ENCODE data around the gene TMIGD3. TPM values are rescaled to one million over a fixed set of nuclear protein-coding genes. Genes with fewer than 3 reads are reported as not detected.

The TMIGD3 gene
- total and polyA plus RNA-seq, 2 of the 4 experiments (the other 2 are of a cell fraction) = under 0.01 to 0.12 TPM

DNA sequence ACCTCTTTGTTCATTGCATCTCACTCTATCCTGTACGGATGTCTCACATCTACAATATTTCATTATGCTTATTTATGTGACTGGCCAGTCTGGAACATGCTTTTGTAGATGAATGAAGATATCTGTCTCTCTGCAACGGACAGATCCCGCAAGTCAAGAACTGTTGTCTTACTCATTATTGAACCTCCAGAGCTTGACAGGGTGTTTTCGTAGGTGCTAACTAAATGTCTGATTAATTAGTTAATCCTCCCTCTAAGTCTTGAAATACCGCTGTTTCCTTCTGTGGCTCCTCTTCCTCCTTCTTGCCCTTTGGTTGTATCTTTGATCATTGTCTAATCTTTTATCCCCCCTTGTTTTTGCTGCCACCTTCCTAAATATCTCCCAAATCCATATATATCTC, 32.8 kb downstream of the TMIGD3 start:
- ChIA-PET POLR2A (ENCODE audit: unreplicated experiment) (no interaction called here), CTCF (no interaction called here)
- Histone ChIP-seq H4K20me1 (ENCODE audit: insufficient read depth, low read length) (no peaks in the 10 kb centered on the region), H2AK5ac (ENCODE audit: low read depth, low read length) (no peak overlapping the region), H3K27ac (ENCODE audit: insufficient read depth, low read length) (no peak overlapping the region), H3K4me2 (ENCODE audit: low read depth, low read length) (no peak overlapping the region), H2BK120ac (ENCODE audit: low read depth, low read length) (no peak overlapping the region), H2BK5ac (ENCODE audit: low read depth, low read length, poor library complexity, severe bottlenecking) (no peak overlapping the region), H3K36me3 (ENCODE audit: control insufficient read depth, insufficient read depth, low read length) (peaks cover 11% of the 10 kb centered on the region), H2AFZ (replicated peaks; ENCODE audit: low read length, poor library complexity) (no peak overlapping the region), H3K27me3 (ENCODE audit: control insufficient read depth, insufficient read depth, low read length) (no peaks in the 10 kb centered on the region), H3K14ac (replicated peaks; ENCODE audit: low read depth, low read length) (no peak overlapping the region), H4K5ac (ENCODE audit: low read depth, low read length) (no peak overlapping the region), H3K79me1 (ENCODE audit: low read depth in 1 of 2, low read length in 2 of 2) (no peaks in the 10 kb centered on the region), H3K23ac (ENCODE audit: low read depth, low read length) (no peak overlapping the region), H3K4me3 (ENCODE audit: insufficient read depth, low read depth, low read length) (no peak overlapping the region), H3K9me3 (ENCODE audit: control insufficient read depth, insufficient read depth, low read length) (no peaks in the 10 kb centered on the region), H4K8ac (ENCODE audit: low read depth in 2 of 2, low read length in 2 of 2) (no peak overlapping the region), H2AK9ac (replicated peaks; ENCODE audit: low read depth, low read length, poor library complexity) (no peak overlapping the region), H3K56ac (ENCODE audit: extremely low read depth, insufficient read depth, low read length) (no peak overlapping the region), H2BK20ac (ENCODE audit: low read depth, low read length) (no peak overlapping the region), H4K91ac (ENCODE audit: insufficient read depth, low read depth, low read length) (no peak overlapping the region), H3K4me1 (ENCODE audit: control insufficient read depth, insufficient read depth, low read length) (no peaks in the 10 kb centered on the region), H3K9ac (ENCODE audit: low read depth, low read length) (no peak overlapping the region), H3K9me1 (ENCODE audit: insufficient read depth, low read length) (no peaks in the 10 kb centered on the region), H3K4ac (ENCODE audit: low read depth, low read length) (no peak overlapping the region), H2BK15ac (ENCODE audit: low read depth, low read length) (no peak overlapping the region), H3K18ac (ENCODE audit: low read depth, low read length) (no peak overlapping the region)
- intact Hi-C loops (cut with micrococcal nuclease) (no loop called here), dilution Hi-C loops (cut with HindIII; ENCODE audit: low sequenced_read_pairs, unreplicated experiment) (loop anchor here (25.0 kb wide), 1 partner anchor 292 kb away; the partner anchor contains the start of gene DDX20), in situ Hi-C loops (cut with MboI; ENCODE audit: low sequenced_read_pairs) (no loop called here)
- no TSS peak for BruUV-seq (replicated peaks)
- WGBS, 2 experiments (ENCODE audit: extremely low coverage in 2 of 2, insufficient read length in 1 of 2) = 100% methylated on average over 2 of the region's 5 CpGs; no CpG with 5 or more reads in 1 of the 2 experiments
- TF ChIP-seq MAZ (IDR thresholded peaks at IDR 0.05; ENCODE audit: borderline replicate concordance, low read depth, low read length) (no peak), RCOR1 (IDR thresholded peaks at IDR 0.05; ENCODE audit: insufficient replicate concordance, low read length) (no peak), CHD1 (IDR thresholded peaks at IDR 0.05; ENCODE audit: low read depth, low read length) (no peak), MXI1 (IDR thresholded peaks at IDR 0.05; ENCODE audit: borderline replicate concordance, low read depth, low read length) (no peak), MAFK (IDR thresholded peaks at IDR 0.05; ENCODE audit: low read depth, low read length) (no peak), POLR2A (IDR thresholded peaks at IDR 0.05; ENCODE audit: low read depth, low read length) (no peak), RAD21 (IDR thresholded peaks at IDR 0.05; ENCODE audit: low read length) (no peak), RFX5 (IDR thresholded peaks at IDR 0.05; ENCODE audit: low read depth, low read length) (no peak), SMC3 (IDR thresholded peaks at IDR 0.05; ENCODE audit: low read depth, low read length) (no peak), NFE2L2 (IDR thresholded peaks at IDR 0.05; ENCODE audit: low read depth, low read length) (no peak), FOS (IDR thresholded peaks at IDR 0.05; ENCODE audit: low read depth, low read length) (no peak)
- TF ChIP-seq, protein P1, sequence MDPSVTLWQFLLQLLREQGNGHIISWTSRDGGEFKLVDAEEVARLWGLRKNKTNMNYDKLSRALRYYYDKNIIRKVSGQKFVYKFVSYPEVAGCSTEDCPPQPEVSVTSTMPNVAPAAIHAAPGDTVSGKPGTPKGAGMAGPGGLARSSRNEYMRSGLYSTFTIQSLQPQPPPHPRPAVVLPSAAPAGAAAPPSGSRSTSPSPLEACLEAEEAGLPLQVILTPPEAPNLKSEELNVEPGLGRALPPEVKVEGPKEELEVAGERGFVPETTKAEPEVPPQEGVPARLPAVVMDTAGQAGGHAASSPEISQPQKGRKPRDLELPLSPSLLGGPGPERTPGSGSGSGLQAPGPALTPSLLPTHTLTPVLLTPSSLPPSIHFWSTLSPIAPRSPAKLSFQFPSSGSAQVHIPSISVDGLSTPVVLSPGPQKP (IDR thresholded peaks at IDR 0.05; ENCODE audit: borderline replicate concordance, low read depth, low read length) = no peak
- TF ChIP-seq, protein P2, sequence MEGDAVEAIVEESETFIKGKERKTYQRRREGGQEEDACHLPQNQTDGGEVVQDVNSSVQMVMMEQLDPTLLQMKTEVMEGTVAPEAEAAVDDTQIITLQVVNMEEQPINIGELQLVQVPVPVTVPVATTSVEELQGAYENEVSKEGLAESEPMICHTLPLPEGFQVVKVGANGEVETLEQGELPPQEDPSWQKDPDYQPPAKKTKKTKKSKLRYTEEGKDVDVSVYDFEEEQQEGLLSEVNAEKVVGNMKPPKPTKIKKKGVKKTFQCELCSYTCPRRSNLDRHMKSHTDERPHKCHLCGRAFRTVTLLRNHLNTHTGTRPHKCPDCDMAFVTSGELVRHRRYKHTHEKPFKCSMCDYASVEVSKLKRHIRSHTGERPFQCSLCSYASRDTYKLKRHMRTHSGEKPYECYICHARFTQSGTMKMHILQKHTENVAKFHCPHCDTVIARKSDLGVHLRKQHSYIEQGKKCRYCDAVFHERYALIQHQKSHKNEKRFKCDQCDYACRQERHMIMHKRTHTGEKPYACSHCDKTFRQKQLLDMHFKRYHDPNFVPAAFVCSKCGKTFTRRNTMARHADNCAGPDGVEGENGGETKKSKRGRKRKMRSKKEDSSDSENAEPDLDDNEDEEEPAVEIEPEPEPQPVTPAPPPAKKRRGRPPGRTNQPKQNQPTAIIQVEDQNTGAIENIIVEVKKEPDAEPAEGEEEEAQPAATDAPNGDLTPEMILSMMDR (conservative IDR thresholded peaks at IDR 0.05; ENCODE audit: low read depth, low read length) = no peak
- no peak for DNase-seq
- ATAC-seq (ENCODE audit: low read depth) = no peak
